IMR-90 (cell line): ENCODE measurements around the gene CROCC2. TPM values are rescaled to one million over a fixed set of nuclear protein-coding genes. Genes with fewer than 3 reads are reported as not detected.

Experiments
- ATAC-seq: fragments of 200-7000 bp; cut with Tn5 transposase; 2 replicates; pipeline ENCODE4 v1.9.1; 2020; ENCODE audit warnings: low read depth, mild to moderate bottlenecking, moderate library complexity
- BruUV-seq: library from RNA; stranded (reverse); fragments of 400-500 nt; replicated peaks from 2 replicates; lab custom pipeline; 2021; lab: Mats Ljungman, UMichigan
- CTCF ChIA-PET: fragments of 300-600 bp; formaldehyde crosslinking; extraction: SDS; loops from one replicate; lab custom pipeline; 2021; ENCODE audit warnings: antibody characterized with exemption; lab: Yijun Ruan, JAX
- POLR2A ChIA-PET: fragments of 300-600 bp; sonication (Branson Sonifier 250); formaldehyde crosslinking; loops from one replicate; lab custom pipeline; 2022; ENCODE audit warnings: antibody characterized with exemption; ENCODE audit not compliant: unreplicated experiment; lab: Charles Lee
- DNase-seq: peaks from one replicate; pipeline ENCODE4 v3.0.0; 2013
- H2AFZ ChIP-seq: replicated peaks from 2 replicates; pipeline ENCODE3; 2013; ENCODE audit warnings: low read length, mild to moderate bottlenecking; ENCODE audit not compliant: poor library complexity
- H2AK5ac ChIP-seq: 2 replicates; pipeline ENCODE4 v1.6.1; 2013; ENCODE audit warnings: low read depth, low read length, inconsistent platforms
- H2AK9ac ChIP-seq: replicated peaks from 2 replicates; pipeline ENCODE3; 2013; ENCODE audit warnings: mild to moderate bottlenecking, low read depth, low read length, moderate library complexity; ENCODE audit not compliant: poor library complexity
- H2BK120ac ChIP-seq: 2 replicates; pipeline ENCODE4 v1.6.1; 2013; ENCODE audit warnings: low read depth, low read length, inconsistent platforms
- H2BK15ac ChIP-seq: 3 replicates; pipeline ENCODE4 v1.6.1; 2013; ENCODE audit warnings: low read depth, low read length, inconsistent platforms
- H2BK20ac ChIP-seq: 2 replicates; pipeline ENCODE4 v1.6.1; 2013; ENCODE audit warnings: low read depth, mild to moderate bottlenecking, inconsistent platforms, low read length, moderate library complexity
- H2BK5ac ChIP-seq: 2 replicates; pipeline ENCODE4 v1.6.1; 2013; ENCODE audit warnings: mild to moderate bottlenecking, low read depth, low read length, inconsistent platforms; ENCODE audit not compliant: poor library complexity, severe bottlenecking
- H3K14ac ChIP-seq: replicated peaks from 2 replicates; pipeline ENCODE4 v1.6.1; 2013; ENCODE audit warnings: low read depth, low read length, inconsistent platforms
- H3K18ac ChIP-seq: 2 replicates; pipeline ENCODE4 v1.6.1; 2013; ENCODE audit warnings: low read depth, low read length, control low read depth
- H3K23ac ChIP-seq: 2 replicates; pipeline ENCODE4 v1.6.1; 2013; ENCODE audit warnings: low read depth, low read length, inconsistent platforms
- H3K27ac ChIP-seq: 2 replicates; pipeline ENCODE4 v1.5.1; 2013; ENCODE audit warnings: mild to moderate bottlenecking, control low read depth, low read length; ENCODE audit not compliant: insufficient read depth
- H3K27me3 ChIP-seq: 2 replicates; pipeline ENCODE4 v1.6.1; 2013; ENCODE audit warnings: low read length; ENCODE audit not compliant: control insufficient read depth, insufficient read depth
- H3K36me3 ChIP-seq: 2 replicates; pipeline ENCODE4 v1.6.1; 2013; ENCODE audit warnings: low read length, mixed read lengths; ENCODE audit not compliant: control insufficient read depth, insufficient read depth
- H3K4ac ChIP-seq: 2 replicates; pipeline ENCODE4 v1.6.1; 2013; ENCODE audit warnings: low read depth, low read length, inconsistent platforms
- H3K4me1 ChIP-seq: 2 replicates; pipeline ENCODE4 v1.6.1; 2013; ENCODE audit warnings: low read length, mixed read lengths; ENCODE audit not compliant: control insufficient read depth, insufficient read depth
- H3K4me2 ChIP-seq: 2 replicates; pipeline ENCODE4 v1.6.1; 2013; ENCODE audit warnings: low read depth, mild to moderate bottlenecking, control low read depth, low read length, moderate library complexity
- H3K4me3 ChIP-seq: 2 replicates; pipeline ENCODE4 v1.5.1; 2013; ENCODE audit warnings: low read depth, mild to moderate bottlenecking, control low read depth, low read length, moderate library complexity; ENCODE audit not compliant: insufficient read depth
- H3K56ac ChIP-seq: 2 replicates; pipeline ENCODE4 v1.6.1; 2013; ENCODE audit warnings: low read length, inconsistent platforms; ENCODE audit not compliant: insufficient read depth; ENCODE audit errors: extremely low read depth
- H3K79me1 ChIP-seq, 2 experiments: 2 replicates each; pipeline ENCODE4 v1.6.1; 2013; ENCODE audit warnings: low read length in 2 of 2, inconsistent platforms in 1 of 2, low read depth in 1 of 2
- H3K9ac ChIP-seq: 2 replicates; pipeline ENCODE4 v1.6.1; 2013; ENCODE audit warnings: low read depth, low read length, control low read depth
- H3K9me1 ChIP-seq: 2 replicates; pipeline ENCODE4 v1.6.1; 2013; ENCODE audit warnings: low read length, inconsistent platforms; ENCODE audit not compliant: insufficient read depth
- H3K9me3 ChIP-seq: 2 replicates; pipeline ENCODE4 v1.6.1; 2013; ENCODE audit warnings: low read length; ENCODE audit not compliant: control insufficient read depth, insufficient read depth
- H4K20me1 ChIP-seq: 2 replicates; pipeline ENCODE4 v1.6.1; 2013; ENCODE audit warnings: low read length, inconsistent platforms; ENCODE audit not compliant: insufficient read depth
- H4K5ac ChIP-seq: 2 replicates; pipeline ENCODE4 v1.6.1; 2013; ENCODE audit warnings: mild to moderate bottlenecking, low read depth, low read length, control low read depth
- H4K8ac ChIP-seq, 2 experiments: 2 replicates each; pipeline ENCODE4 v1.6.1; 2013; ENCODE audit warnings: low read depth in 2 of 2, low read length in 2 of 2, control low read depth in 1 of 2, inconsistent platforms in 1 of 2
- H4K91ac ChIP-seq: 2 replicates; pipeline ENCODE4 v1.6.1; 2013; ENCODE audit warnings: low read depth, low read length, inconsistent platforms; ENCODE audit not compliant: insufficient read depth
- CEBPB ChIP-seq: IDR thresholded peaks from 2 replicates; pipeline ENCODE4 v1.6.1; 2012; ENCODE audit warnings: low read depth, low read length, improper control_type of control experiment
- ELK1 ChIP-seq: fragments of 150-350 bp; IDR thresholded peaks from 2 replicates; pipeline ENCODE4 v1.6.1; 2016; ENCODE audit warnings: low read depth, mild to moderate bottlenecking, low read length, moderate library complexity, borderline replicate concordance
- MAFK ChIP-seq: IDR thresholded peaks from 2 replicates; pipeline ENCODE4 v1.6.1; 2012; ENCODE audit warnings: low read depth, low read length, improper control_type of control experiment
- MAZ ChIP-seq: IDR thresholded peaks from 2 replicates; pipeline ENCODE4 v1.6.1; 2012; ENCODE audit warnings: low read depth, mild to moderate bottlenecking, low read length, improper control_type of control experiment, moderate library complexity, borderline replicate concordance
- RAD21 ChIP-seq: IDR thresholded peaks from 2 replicates; pipeline ENCODE4 v1.6.1; 2012; ENCODE audit warnings: low read length, improper control_type of control experiment
- WGBS, 2 experiments: methylation state at CpG; one replicate each; pipeline versions ENCODE4 v1.1.5 to v1.1.7; 2013; ENCODE audit warnings: missing lambda C conversion rate in 2 of 2; ENCODE audit not compliant: insufficient read length in 1 of 2; ENCODE audit errors: extremely low coverage in 2 of 2; 5-methylcytosine and 5-hydroxymethylcytosine counted together
- dilution Hi-C: fragments of 300-500 bp; cut with HindIII; formaldehyde crosslinking; loops from one replicate; pipeline ENCODE4 v1.14.3; 2018; ENCODE audit warnings: low sequenced_read_pairs; ENCODE audit not compliant: unreplicated experiment
- in situ Hi-C: fragments of 300-500 bp; cut with MboI; formaldehyde crosslinking; loops from 3 replicates; pipeline ENCODE4 v1.14.3; 2019; ENCODE audit warnings: low sequenced_read_pairs, inconsistent platforms, mixed read lengths
- intact Hi-C: fragments of 100-400 bp; cut with micrococcal nuclease; formaldehyde crosslinking; loops from 2 replicates; pipeline ENCODE4 v1.10.0; 2022
- polyA plus RNA-seq, 3 experiments: library from polyadenylated mRNA; depleted of rRNA; stranded (reverse); fragments of >200 nt; gene quantifications; 2 replicates each; pipeline ENCODE4 v1.2.3, GENCODE V29; 2012; ENCODE audit warnings: low replicate concordance in 1 of 3
- total RNA-seq: library from RNA; depleted of rRNA; stranded (reverse); fragments of >200 nt; gene quantifications from 2 replicates; pipeline ENCODE4 v1.2.3, GENCODE V29; 2012

CROCC2 gene
- total and polyA plus RNA-seq, 2 of the 4 experiments (the other 2 are of a cell fraction), result not detected

GRCh38 chr2:240885566-240885965, 20.6 kb upstream of the CROCC2 start:
- ATAC-seq (no peak), DNase-seq (no peak)
- ChIA-PET CTCF (no interaction called here), POLR2A (no interaction called here)
- WGBS, 2 experiments, result no CpG with 5 or more reads among the region's 1 CpG
- H3K23ac ChIP-seq, result no peak overlapping the region
- in situ Hi-C loops, result no loop called here
- no peak overlapping the region for H3K4me3 ChIP-seq
- intact Hi-C loops, result no loop called here
- H4K5ac ChIP-seq, result no peak overlapping the region
- no peaks in the 10 kb centered on the region for H3K9me3 ChIP-seq
- no peak overlapping the region for H3K14ac ChIP-seq
- no peaks in the 10 kb centered on the region for H3K79me1 ChIP-seq
- no peak overlapping the region for H2BK15ac ChIP-seq
- H2BK5ac ChIP-seq, result no peak overlapping the region
- H3K4ac ChIP-seq, result no peak overlapping the region
- no peak overlapping the region for H2AK9ac ChIP-seq
- H3K27me3 ChIP-seq, result peaks cover 11% of the 10 kb centered on the region
- H2AFZ ChIP-seq, result no peak overlapping the region
- H4K20me1 ChIP-seq, result no peaks in the 10 kb centered on the region
- H3K56ac ChIP-seq, result no peak overlapping the region
- H3K4me1 ChIP-seq, result no peaks in the 10 kb centered on the region
- no peak overlapping the region for H4K8ac ChIP-seq
- H3K36me3 ChIP-seq, result no peaks in the 10 kb centered on the region
- H3K9ac ChIP-seq, result no peak overlapping the region
- H3K4me2 ChIP-seq, result no peak overlapping the region
- no peak overlapping the region for H2AK5ac ChIP-seq
- H3K18ac ChIP-seq, result no peak overlapping the region
- no peak overlapping the region for H3K27ac ChIP-seq
- H2BK120ac ChIP-seq, result no peak overlapping the region
- H3K9me1 ChIP-seq, result no peaks in the 10 kb centered on the region
- BruUV-seq, result no TSS peak
- no peak overlapping the region for H2BK20ac ChIP-seq
- TF ChIP-seq RAD21, result no peak
- no peak for TF ChIP-seq CEBPB
- no peak for TF ChIP-seq ELK1
- no peak for TF ChIP-seq MAZ
- TF ChIP-seq MAFK, result no peak
- dilution Hi-C loops, result no loop called here
- no peak overlapping the region for H4K91ac ChIP-seq
